Type B pancreatic cell (in vitro differentiated cells): ENCODE data around the gene KCNG2. TPM values are rescaled to one million over a fixed set of nuclear protein-coding genes. Genes with fewer than 3 reads are reported as not detected.

Experiments used
- DNase-seq: peaks from one replicate; pipeline ENCODE4 v3.0.0; 2021; ENCODE audit warnings: mixed read lengths; ENCODE audit not compliant: unreplicated experiment; ENCODE audit errors: extremely low spot score
- H3K27ac Mint-ChIP-seq: 2 replicates; pipeline ENCODE4 v1.8.0; 2021; ENCODE audit warnings: mild to moderate bottlenecking, mixed read lengths
- H3K27me3 Mint-ChIP-seq: 2 replicates; pipeline ENCODE4 v1.8.0; 2021; ENCODE audit warnings: mixed read lengths
- H3K36me3 Mint-ChIP-seq: 2 replicates; pipeline ENCODE4 v1.8.0; 2021; ENCODE audit warnings: mixed read lengths
- H3K4me1 Mint-ChIP-seq: one replicate; pipeline ENCODE4 v1.8.0; 2021; ENCODE audit warnings: mixed read lengths; ENCODE audit not compliant: unreplicated experiment
- H3K4me3 Mint-ChIP-seq: 2 replicates; pipeline ENCODE4 v1.8.0; 2021; ENCODE audit warnings: mild to moderate bottlenecking, mixed read lengths
- H3K9me3 Mint-ChIP-seq: 2 replicates; pipeline ENCODE4 v1.8.0; 2021; ENCODE audit warnings: mixed read lengths
- total RNA-seq: library from RNA; stranded (reverse); gene quantifications from 2 replicates; pipeline ENCODE4 v1.2.1, GENCODE V29; 2021; ENCODE audit warnings: low replicate concordance
- TF ChIP-seq, protein P1 (sequence below): fragments of 200-600 bp; sonication (generic); conservative IDR thresholded peaks from 2 replicates; pipeline ENCODE4 v1.5.0; 2021; ENCODE audit warnings: antibody characterized with exemption, mild to moderate bottlenecking

The KCNG2 gene
- total RNA-seq, 1 donor from 2014 or later, result 0.29 TPM

- Mint-ChIP-seq H3K27me3 (peaks cover 83% of the 10 kb centered on the region), H3K9me3 (no peaks in the 10 kb centered on the region), H3K36me3 (no peaks in the 10 kb centered on the region), H3K4me3 (no peak overlapping the region), H3K4me1 (peaks cover 8% of the 10 kb centered on the region), H3K27ac (no peak overlapping the region)
- DNase-seq, result no peak
- TF ChIP-seq, protein P1, sequence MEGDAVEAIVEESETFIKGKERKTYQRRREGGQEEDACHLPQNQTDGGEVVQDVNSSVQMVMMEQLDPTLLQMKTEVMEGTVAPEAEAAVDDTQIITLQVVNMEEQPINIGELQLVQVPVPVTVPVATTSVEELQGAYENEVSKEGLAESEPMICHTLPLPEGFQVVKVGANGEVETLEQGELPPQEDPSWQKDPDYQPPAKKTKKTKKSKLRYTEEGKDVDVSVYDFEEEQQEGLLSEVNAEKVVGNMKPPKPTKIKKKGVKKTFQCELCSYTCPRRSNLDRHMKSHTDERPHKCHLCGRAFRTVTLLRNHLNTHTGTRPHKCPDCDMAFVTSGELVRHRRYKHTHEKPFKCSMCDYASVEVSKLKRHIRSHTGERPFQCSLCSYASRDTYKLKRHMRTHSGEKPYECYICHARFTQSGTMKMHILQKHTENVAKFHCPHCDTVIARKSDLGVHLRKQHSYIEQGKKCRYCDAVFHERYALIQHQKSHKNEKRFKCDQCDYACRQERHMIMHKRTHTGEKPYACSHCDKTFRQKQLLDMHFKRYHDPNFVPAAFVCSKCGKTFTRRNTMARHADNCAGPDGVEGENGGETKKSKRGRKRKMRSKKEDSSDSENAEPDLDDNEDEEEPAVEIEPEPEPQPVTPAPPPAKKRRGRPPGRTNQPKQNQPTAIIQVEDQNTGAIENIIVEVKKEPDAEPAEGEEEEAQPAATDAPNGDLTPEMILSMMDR, result no peak
These were observed 2.3 kb upstream of the KCNG2 start for GRCh38 chr18:79795446-79795845.

- Mint-ChIP-seq H3K36me3 (no peaks in the 10 kb centered on the region), H3K4me1 (peaks cover 8% of the 10 kb centered on the region)
These were observed 1.7 kb upstream of the KCNG2 start for GRCh38 chr18:79796016-79796415.

DNA sequence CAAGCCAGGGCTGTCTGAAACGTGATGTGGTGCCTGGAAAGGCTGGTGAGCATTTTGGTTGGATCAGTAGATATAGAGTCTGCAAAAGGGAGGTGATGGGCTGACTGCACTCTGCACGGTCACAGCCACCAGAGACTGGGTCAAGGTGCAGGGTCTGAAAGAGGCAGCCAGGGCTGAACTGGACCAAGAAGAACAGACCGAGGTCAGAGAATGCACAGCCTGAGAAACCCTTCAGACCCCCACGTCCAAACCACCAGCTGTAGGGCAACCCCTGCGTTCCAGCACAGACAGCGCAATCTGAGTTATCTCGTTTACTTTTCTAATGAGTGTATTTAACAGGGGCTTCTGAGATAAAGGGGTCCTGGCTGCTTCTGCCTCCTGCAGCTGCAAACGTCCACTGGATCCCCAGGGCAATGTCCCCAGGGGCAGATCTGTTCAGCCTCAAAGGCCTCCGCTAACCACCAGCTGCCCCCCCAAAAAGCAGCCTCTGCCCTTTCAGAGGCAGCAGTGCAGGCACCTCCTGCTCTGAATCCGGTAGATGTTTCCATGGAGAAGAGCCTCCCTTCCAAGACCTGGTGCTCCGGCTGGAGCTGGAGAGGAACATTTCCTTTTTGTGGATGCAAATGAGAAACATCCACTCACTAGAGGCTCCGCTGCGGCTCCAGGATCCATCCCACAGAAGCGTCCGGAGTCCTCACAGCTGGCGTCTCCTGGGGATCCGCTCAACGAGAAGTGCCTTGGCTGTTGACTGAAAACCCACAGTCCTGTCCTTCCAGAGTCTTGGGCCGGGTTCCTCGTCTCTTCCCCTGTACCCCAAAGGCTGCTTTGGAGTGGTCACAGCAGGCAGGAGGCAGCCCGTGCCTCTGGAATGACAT, 970 bp upstream of the KCNG2 start:
- Mint-ChIP-seq H3K4me1 (peaks cover 5% of the 10 kb centered on the region), H3K27me3 (peaks cover 79% of the 10 kb centered on the region), H3K9me3 (no peaks in the 10 kb centered on the region), H3K4me3 (peak overlapping the region; percentile 85), H3K27ac (peak overlapping the region; percentile 1), H3K36me3 (no peaks in the 10 kb centered on the region)
- DNase-seq, result no peak
- TF ChIP-seq, protein P1, result no peak

More at GRCh38 chr18:79796016-79796415, 1.7 kb upstream of the KCNG2 start:
- Mint-ChIP-seq H3K27ac (no peak overlapping the region), H3K4me3 (peak overlapping the region; percentile 68), H3K27me3 (peaks cover 80% of the 10 kb centered on the region), H3K9me3 (no peaks in the 10 kb centered on the region)
- TF ChIP-seq, protein P1, result no peak
- DNase-seq, result no peak

- H3K4me1 Mint-ChIP-seq, result peaks cover 5% of the 10 kb centered on the region
- H3K27me3 Mint-ChIP-seq, result peaks cover 69% of the 10 kb centered on the region
- no peak overlapping the region for H3K27ac Mint-ChIP-seq
- H3K36me3 Mint-ChIP-seq, result no peaks in the 10 kb centered on the region
- peak overlapping the region; percentile 73 for H3K4me3 Mint-ChIP-seq
- peak; percentile 70 for DNase-seq
- H3K9me3 Mint-ChIP-seq, result no peaks in the 10 kb centered on the region
- TF ChIP-seq, protein P1, result no peak
These were observed 734 bp downstream of the KCNG2 start for GRCh38 chr18:79798346-79798998.

GRCh38 chr18:79798999-79799370, 1.2 kb downstream of the KCNG2 start:
- no peaks in the 10 kb centered on the region for H3K36me3 Mint-ChIP-seq
- H3K4me3 Mint-ChIP-seq, result peak overlapping the region; percentile 73
- H3K4me1 Mint-ChIP-seq, result peaks cover 5% of the 10 kb centered on the region
- peak; percentile 68 for DNase-seq
- no peak overlapping the region for H3K27ac Mint-ChIP-seq
- peaks cover 66% of the 10 kb centered on the region for H3K27me3 Mint-ChIP-seq
- H3K9me3 Mint-ChIP-seq, result no peaks in the 10 kb centered on the region
- TF ChIP-seq, protein P1, result no peak
